GM18951 (cell line): ENCODE results near the gene BICC1.

Source experiments
- POLR2A ChIP-seq: IDR thresholded peaks from 4 replicates; pipeline ENCODE4 v1.6.1; 2011; ENCODE audit warnings: mild to moderate bottlenecking; ENCODE audit not compliant: insufficient read length, insufficient read depth; ENCODE audit errors: extremely low read depth
- in situ Hi-C: fragments of 300-500 bp; cut with MboI; formaldehyde crosslinking; loops from one replicate; pipeline ENCODE4 v1.12.0; 2022; ENCODE audit warnings: low sequenced_read_pairs, mixed read lengths, inconsistent platforms; ENCODE audit not compliant: unreplicated experiment

The BICC1 gene

GRCh38 chr10:58757352-58758065 lies 244.8 kb downstream of the BICC1 start:
- in situ Hi-C loops = no loop called here
- no peak for TF ChIP-seq POLR2A

GRCh38 chr10:58758321-58758720 lies 245.6 kb downstream of the BICC1 start:
- in situ Hi-C loops = no loop called here
- no peak for TF ChIP-seq POLR2A

DNA sequence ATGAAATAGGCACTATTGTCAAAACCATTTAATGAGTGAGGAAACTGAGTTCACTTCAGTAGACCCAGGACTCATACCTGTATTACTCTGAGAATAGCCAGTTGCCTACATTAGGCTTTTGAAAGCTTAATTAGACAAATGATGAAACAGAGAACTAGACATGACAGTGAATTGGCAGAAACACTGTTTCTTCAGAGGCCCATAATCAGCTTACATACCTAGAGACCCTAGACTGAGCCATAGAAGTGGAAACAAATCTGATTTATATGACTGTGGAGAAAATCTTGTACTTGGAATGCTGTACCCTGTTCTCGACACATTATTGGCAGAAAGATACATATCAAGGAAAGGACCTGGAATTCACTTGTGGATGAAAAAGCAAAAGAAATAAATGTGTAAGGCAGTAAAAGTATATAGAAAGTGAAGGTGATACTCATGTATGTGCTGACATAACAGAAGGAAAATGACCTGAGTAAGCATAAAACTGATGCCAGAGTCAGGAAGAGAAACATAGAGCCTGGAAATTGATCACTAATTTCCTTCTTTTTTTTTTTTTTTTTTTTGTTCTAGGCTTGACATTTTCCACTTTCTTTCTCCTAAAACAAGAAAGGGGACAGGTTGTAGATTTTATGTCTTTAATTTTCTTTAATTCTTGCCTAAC lies 251.5 kb downstream of the BICC1 start:
- no peak for TF ChIP-seq POLR2A
- in situ Hi-C loops = no loop called here

GRCh38 chr10:58765910-58766309 lies 253.2 kb downstream of the BICC1 start:
- TF ChIP-seq POLR2A = no peak
- in situ Hi-C loops = no loop called here

DNA sequence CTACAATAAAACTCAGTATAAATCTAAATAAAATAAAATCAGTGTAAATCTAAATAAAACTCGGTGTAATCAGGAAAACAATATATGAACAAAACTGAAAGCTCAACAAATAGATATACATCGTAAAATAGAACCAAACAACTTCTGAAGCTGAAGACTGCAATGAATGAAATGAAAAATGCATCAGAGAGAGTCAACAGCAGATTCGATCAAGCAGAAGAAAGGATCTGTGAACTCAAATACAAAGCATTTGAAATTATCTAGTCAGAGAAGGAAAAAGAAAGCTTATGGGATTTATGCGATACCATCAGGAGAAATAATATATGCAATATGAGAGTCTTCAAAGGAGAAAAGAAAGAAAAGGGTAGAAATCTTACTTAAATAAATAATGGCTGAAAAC lies 255.0 kb downstream of the BICC1 start:
- in situ Hi-C loops = no loop called here

DNA sequence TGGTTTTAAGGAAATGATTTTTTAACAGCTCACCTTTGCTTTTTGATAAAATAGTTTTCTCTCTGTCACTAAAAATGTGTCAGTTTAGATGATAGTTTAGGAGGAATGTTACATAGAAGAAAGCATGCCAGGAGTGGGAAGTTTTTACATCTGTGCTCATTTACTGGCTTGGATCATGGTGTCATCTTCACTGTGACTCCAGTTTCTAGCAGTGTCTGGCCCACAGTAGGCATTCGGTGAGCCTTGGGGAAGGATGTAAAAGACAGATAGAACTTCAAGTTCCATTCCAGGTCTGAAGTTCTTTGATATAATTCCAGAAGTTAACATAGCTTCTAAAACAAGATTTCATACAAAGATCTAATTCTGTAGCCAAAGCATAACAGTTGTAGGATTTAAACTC lies 259.2 kb downstream of the BICC1 start:
- in situ Hi-C loops = no loop called here
- TF ChIP-seq POLR2A = no peak

More for the DNA sequence above, 255.0 kb downstream of the BICC1 start:
- TF ChIP-seq POLR2A = no peak

DNA sequence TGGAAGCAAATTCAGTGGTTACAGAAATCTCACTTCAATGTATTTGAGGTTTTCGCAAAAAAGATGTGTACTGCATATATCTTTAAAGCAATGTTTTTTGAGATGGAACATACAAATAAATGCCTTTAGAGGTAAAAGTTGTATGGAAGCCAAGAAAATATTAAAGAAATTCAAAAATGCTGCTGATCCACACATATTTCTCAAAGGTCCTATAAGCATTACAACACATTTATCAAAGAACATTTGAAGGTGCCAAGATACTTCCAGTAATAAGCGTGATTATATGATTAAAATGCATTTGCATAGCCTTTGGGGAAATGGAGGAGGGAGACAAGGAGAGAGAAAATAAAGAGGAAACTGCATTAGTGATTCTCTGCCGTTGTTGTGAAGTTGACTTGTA lies 260.1 kb downstream of the BICC1 start:
- TF ChIP-seq POLR2A = no peak
- in situ Hi-C loops = no loop called here

DNA sequence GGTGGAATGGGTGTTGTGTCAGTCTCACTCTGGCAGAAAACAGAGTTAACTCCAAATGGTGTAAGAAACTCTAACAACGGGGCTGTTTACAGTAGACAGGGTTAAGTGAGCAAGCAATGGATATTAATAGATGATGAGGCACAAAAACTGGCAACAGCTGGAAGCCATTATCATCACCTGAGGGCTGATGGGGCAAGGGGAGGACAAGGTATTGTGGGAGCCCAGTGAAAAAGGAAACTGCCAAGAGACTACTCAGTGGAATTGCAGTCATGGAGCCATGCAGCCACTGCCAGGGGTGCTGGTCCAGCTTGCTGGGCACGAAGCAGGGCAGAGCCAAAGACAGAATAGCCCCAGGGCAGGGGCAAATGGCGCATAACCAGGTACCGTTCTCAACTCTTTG lies 260.7 kb downstream of the BICC1 start:
- in situ Hi-C loops = no loop called here
- TF ChIP-seq POLR2A = no peak

- no peak for TF ChIP-seq POLR2A
- in situ Hi-C loops = no loop called here
These were observed 261.3 kb downstream of the BICC1 start for GRCh38 chr10:58773944-58774343.

DNA sequence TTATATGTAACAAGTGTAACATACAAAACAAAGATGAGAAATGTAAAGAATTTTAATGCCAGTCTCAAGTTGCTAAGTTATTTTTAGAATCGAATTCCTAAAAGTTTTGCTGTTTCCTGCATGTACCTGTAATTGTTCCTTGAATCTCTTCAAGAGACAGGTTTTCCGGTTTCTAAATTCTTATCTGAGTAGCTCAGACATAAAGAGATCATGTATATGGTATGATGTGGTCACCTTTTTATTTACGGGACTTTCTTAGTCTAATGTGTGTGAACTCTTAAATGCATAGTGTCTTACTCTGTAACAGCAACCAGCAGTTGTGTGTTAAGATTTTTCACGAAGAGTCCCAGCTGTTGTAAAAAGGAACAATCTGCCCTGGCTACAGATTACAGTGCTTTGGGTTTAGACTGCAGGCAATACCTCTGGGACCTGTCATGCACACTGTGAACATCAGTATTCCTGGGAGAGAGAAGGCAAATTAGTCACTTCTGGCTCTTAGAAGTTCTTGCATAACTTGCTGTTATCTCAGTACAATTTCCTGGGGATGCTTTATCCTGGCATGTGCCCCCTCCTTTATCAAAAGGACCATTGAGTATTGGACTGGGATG lies 263.4 kb downstream of the BICC1 start:
- TF ChIP-seq POLR2A = no peak
- in situ Hi-C loops = no loop called here

DNA sequence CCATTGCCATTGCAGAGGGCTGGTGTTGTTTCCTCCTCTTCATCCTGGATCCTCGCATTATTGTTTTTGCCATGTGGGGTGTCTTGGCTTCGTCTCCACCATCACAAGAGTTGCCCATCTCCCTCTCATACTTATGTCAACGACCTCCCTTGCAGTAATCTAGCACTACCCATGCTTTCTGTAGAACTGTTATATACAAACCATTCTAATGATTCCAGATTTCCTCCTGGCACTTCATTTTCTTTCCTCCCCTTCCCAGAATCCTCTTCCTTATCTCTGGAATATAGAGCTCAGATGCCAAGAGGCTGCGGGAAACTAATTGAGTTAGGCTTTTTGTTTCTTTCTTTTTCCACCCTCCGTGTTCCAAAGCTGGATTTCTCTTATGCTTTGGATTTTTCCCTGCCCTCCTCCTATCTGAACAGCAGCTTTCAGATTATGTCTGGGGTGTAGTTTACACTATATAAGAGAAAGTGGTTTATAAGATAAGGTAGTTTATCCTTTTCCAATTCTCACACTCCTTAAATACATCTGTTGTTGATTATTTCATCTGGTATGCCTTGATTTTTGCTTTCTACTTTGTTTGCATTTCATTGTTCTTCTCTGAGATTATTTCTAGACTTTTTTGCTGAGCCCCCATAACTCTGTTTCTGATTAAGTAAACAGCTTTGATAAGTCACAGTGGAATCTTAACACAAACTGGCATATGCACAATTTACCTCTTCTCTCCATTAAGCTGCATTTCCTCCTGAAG lies 264.1 kb downstream of the BICC1 start:
- TF ChIP-seq POLR2A = no peak
- in situ Hi-C loops = no loop called here

DNA sequence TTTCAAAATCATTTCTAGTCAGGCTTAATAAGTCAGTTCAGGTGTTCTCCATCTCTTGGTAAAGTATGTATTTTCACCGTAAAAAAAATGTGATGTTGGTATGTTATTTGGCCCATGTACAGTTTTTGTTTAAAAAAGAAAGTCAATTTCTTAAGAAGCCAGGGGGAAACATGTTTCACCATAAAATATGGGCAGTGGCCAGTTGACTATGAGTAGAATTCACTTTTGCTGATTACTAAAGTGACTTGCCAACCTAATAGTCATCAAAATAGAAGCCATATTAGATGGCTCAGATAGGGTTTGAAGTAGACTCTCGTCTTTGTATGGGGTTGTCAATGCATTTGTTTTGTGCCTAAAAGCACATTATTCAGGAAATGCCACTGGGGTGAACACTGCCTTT lies 266.3 kb downstream of the BICC1 start:
- no peak for TF ChIP-seq POLR2A
- in situ Hi-C loops = no loop called here

GRCh38 chr10:58779594-58779993 lies 266.9 kb downstream of the BICC1 start:
- in situ Hi-C loops = no loop called here
- TF ChIP-seq POLR2A = no peak

DNA sequence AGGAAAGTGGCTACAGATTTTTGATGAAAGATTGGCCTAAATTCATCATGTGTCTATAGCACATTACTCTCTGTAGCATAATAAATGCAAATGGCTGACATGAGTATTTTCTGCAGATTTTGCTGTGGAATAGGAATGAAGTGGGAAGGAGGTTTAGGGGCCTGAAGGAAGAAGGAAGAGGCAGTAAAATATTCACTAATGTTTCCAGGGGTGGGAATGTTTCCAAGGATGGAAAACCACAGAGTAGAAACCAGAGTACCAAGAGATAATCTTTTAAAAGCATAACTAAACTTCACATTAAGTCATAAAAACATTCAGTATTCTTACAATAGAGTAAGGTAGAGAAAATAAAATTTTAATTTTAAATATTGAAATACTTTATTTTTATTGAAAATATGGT lies 267.8 kb downstream of the BICC1 start:
- no peak for TF ChIP-seq POLR2A

More for the DNA sequence above, 267.8 kb downstream of the BICC1 start:
- in situ Hi-C loops = no loop called here
